Adipocyte (in vitro differentiated cells): ENCODE results near the gene C3orf22.
"Not testable (repeated sequence)": the region's sequence is repeated elsewhere in the genome, so short reads cannot be mapped to it uniquely, and the experiment has no call there.

Source experiments
- DNase-seq: peaks from one replicate; pipeline ENCODE4 v3.0.0-alpha.2; 2015; ENCODE audit warnings: low read depth
- H3K27me3 ChIP-seq: replicated peaks from 2 replicates; pipeline ENCODE4 v1.7.0; 2013; ENCODE audit warnings: mild to moderate bottlenecking, low read length, moderate library complexity; ENCODE audit not compliant: control insufficient read depth, insufficient read depth
- H3K36me3 ChIP-seq: 2 replicates; pipeline ENCODE4 v1.7.0; 2013; ENCODE audit warnings: low read length, mild to moderate bottlenecking, moderate library complexity; ENCODE audit not compliant: control insufficient read depth, insufficient read depth, severe bottlenecking
- H3K4me1 ChIP-seq: 2 replicates; pipeline ENCODE4 v1.7.0; 2013; ENCODE audit warnings: mild to moderate bottlenecking, low read length, moderate library complexity; ENCODE audit not compliant: control insufficient read depth, insufficient read depth
- H3K4me3 ChIP-seq: 2 replicates; pipeline ENCODE4 v1.7.0; 2013; ENCODE audit warnings: mild to moderate bottlenecking, low read length, moderate library complexity
- H3K9ac ChIP-seq: 2 replicates; pipeline ENCODE4 v1.7.0; 2013; ENCODE audit warnings: mild to moderate bottlenecking, low read length, moderate library complexity
- H3K9me3 ChIP-seq: 2 replicates; pipeline ENCODE4 v1.7.0; 2013; ENCODE audit warnings: mild to moderate bottlenecking, low read length, moderate library complexity; ENCODE audit not compliant: control insufficient read depth

Gene C3orf22

GRCh38 chr3:126540951-126541627, 17.6 kb downstream of the C3orf22 start:
- DNase-seq = no peak
- H3K9ac ChIP-seq = no peak overlapping the region
- no peaks in the 10 kb centered on the region for H3K36me3 ChIP-seq
- H3K9me3 ChIP-seq = no peaks in the 10 kb centered on the region
- peaks cover 13% of the 10 kb centered on the region for H3K4me1 ChIP-seq
- H3K27me3 ChIP-seq = peaks cover 40% of the 10 kb centered on the region
- no peak overlapping the region for H3K4me3 ChIP-seq

- H3K27me3 ChIP-seq = peaks cover 46% of the 10 kb centered on the region
- no peak overlapping the region for H3K9ac ChIP-seq
- peaks cover 13% of the 10 kb centered on the region for H3K4me1 ChIP-seq
- peak overlapping the region; percentile 21 for H3K4me3 ChIP-seq
- peak; percentile 90 for DNase-seq
- H3K36me3 ChIP-seq = no peaks in the 10 kb centered on the region
- H3K9me3 ChIP-seq = no peaks in the 10 kb centered on the region
These were observed 18.3 kb downstream of the C3orf22 start for GRCh38 chr3:126540342-126540849.

GRCh38 chr3:126539558-126540250, 19.0 kb downstream of the C3orf22 start:
- peak overlapping the region; percentile 21 for H3K4me3 ChIP-seq

GRCh38 chr3:126538966-126539365, 19.8 kb downstream of the C3orf22 start:
- no peak overlapping the region for H3K9ac ChIP-seq

More at GRCh38 chr3:126539558-126540250, 19.0 kb downstream of the C3orf22 start:
- Histone ChIP-seq H3K36me3 (no peaks in the 10 kb centered on the region), H3K27me3 (peaks cover 53% of the 10 kb centered on the region), H3K9me3 (no peaks in the 10 kb centered on the region), H3K4me1 (peaks cover 13% of the 10 kb centered on the region), H3K9ac (no peak overlapping the region)
- DNase-seq = no peak

GRCh38 chr3:126538316-126538715, 20.4 kb downstream of the C3orf22 start:
- Histone ChIP-seq H3K4me3 (no peak overlapping the region), H3K9ac (no peak overlapping the region), H3K27me3 (peaks cover 65% of the 10 kb centered on the region), H3K9me3 (no peaks in the 10 kb centered on the region), H3K4me1 (peaks cover 13% of the 10 kb centered on the region), H3K36me3 (no peaks in the 10 kb centered on the region)
- no peak for DNase-seq

More at GRCh38 chr3:126538966-126539365, 19.8 kb downstream of the C3orf22 start:
- Histone ChIP-seq H3K4me1 (peaks cover 13% of the 10 kb centered on the region), H3K27me3 (peaks cover 59% of the 10 kb centered on the region), H3K36me3 (no peaks in the 10 kb centered on the region), H3K4me3 (no peak overlapping the region), H3K9me3 (no peaks in the 10 kb centered on the region)
- no peak for DNase-seq

GRCh38 chr3:126537730-126538281, 20.9 kb downstream of the C3orf22 start:
- no peak for DNase-seq
- H3K9ac ChIP-seq = no peak overlapping the region
- H3K4me1 ChIP-seq = peaks cover 13% of the 10 kb centered on the region
- no peak overlapping the region for H3K4me3 ChIP-seq
- no peaks in the 10 kb centered on the region for H3K9me3 ChIP-seq
- no peaks in the 10 kb centered on the region for H3K36me3 ChIP-seq
- peaks cover 70% of the 10 kb centered on the region for H3K27me3 ChIP-seq

- no peaks in the 10 kb centered on the region for H3K36me3 ChIP-seq
- H3K27me3 ChIP-seq = peaks cover 76% of the 10 kb centered on the region
- H3K4me1 ChIP-seq = peaks cover 13% of the 10 kb centered on the region
- H3K4me3 ChIP-seq = no peak overlapping the region
- DNase-seq = no peak
- no peaks in the 10 kb centered on the region for H3K9me3 ChIP-seq
- H3K9ac ChIP-seq = no peak overlapping the region
These were observed 21.5 kb downstream of the C3orf22 start for GRCh38 chr3:126537116-126537729.

GRCh38 chr3:126536126-126536525, 22.6 kb downstream of the C3orf22 start:
- no peak for DNase-seq
- Histone ChIP-seq H3K9ac (no peak overlapping the region), H3K36me3 (no peaks in the 10 kb centered on the region), H3K9me3 (no peaks in the 10 kb centered on the region), H3K4me3 (no peak overlapping the region), H3K4me1 (peaks cover 13% of the 10 kb centered on the region), H3K27me3 (peaks cover 80% of the 10 kb centered on the region)

- Histone ChIP-seq H3K4me3 (no peak overlapping the region), H3K9me3 (no peaks in the 10 kb centered on the region), H3K27me3 (peaks cover 80% of the 10 kb centered on the region), H3K9ac (no peak overlapping the region), H3K4me1 (peaks cover 8% of the 10 kb centered on the region), H3K36me3 (no peaks in the 10 kb centered on the region)
- DNase-seq = no peak
These were observed 23.1 kb downstream of the C3orf22 start for GRCh38 chr3:126535636-126536035.

- H3K4me1 ChIP-seq, DNase-seq, H3K4me3 ChIP-seq, H3K9ac ChIP-seq, H3K36me3 ChIP-seq, H3K9me3 ChIP-seq: not testable (repeated sequence)
- peaks cover 80% of the 10 kb centered on the region for H3K27me3 ChIP-seq
These were observed 24.0 kb downstream of the C3orf22 start for GRCh38 chr3:126534716-126535115.

- H3K36me3 ChIP-seq = no peaks in the 10 kb centered on the region
These were observed 25.2 kb downstream of the C3orf22 start for GRCh38 chr3:126533506-126533905.

More at GRCh38 chr3:126533506-126533905, 25.2 kb downstream of the C3orf22 start:
- Histone ChIP-seq H3K9ac (no peak overlapping the region), H3K9me3 (no peaks in the 10 kb centered on the region), H3K4me3 (no peak overlapping the region), H3K27me3 (peaks cover 72% of the 10 kb centered on the region), H3K4me1 (peaks cover 3% of the 10 kb centered on the region)
- no peak for DNase-seq
